K562 (cell line): ENCODE results near the gene SHC1. TPM values are rescaled to one million over a fixed set of nuclear protein-coding genes. Genes with fewer than 3 reads are reported as not detected.

Source experiments
- ATAC-seq: fragments of 200-7000 bp; cut with Tn5 transposase; 3 replicates; pipeline ENCODE4 v1.9.1; 2020; ENCODE audit warnings: moderate library complexity
- BruUV-seq: library from RNA; stranded (reverse); fragments of 400-500 nt; replicated peaks from 2 replicates; lab custom pipeline; 2021; lab: Mats Ljungman, UMichigan
- CTCF ChIA-PET: fragments of 300-600 bp; formaldehyde crosslinking; extraction: SDS; loops from one replicate; lab custom pipeline; 2021; ENCODE audit warnings: low intra/inter-chr PET ratio; lab: Yijun Ruan, JAX
- POLR2A ChIA-PET: fragments of 300-600, 350-650 bp; sonication (Branson Sonifier 250); formaldehyde crosslinking; extraction: SDS; loops from one replicate; lab custom pipeline; 2021; ENCODE audit warnings: antibody characterized with exemption, inconsistent platforms; lab: Yijun Ruan, JAX
- DNase-seq, 4 experiments: peaks; one replicate each; pipeline versions ENCODE4 v3.0.0 to v3.0.0-alpha.2; 2011 to 2018; ENCODE audit warnings: low spot score in 3 of 4, mixed read lengths in 3 of 4; ENCODE audit errors: extremely low read depth in 1 of 4
- FAIRE-seq: peaks from 2 replicates; lab custom pipeline; 2011; peaks lifted over from hg19 to GRCh38; lab: Jason Lieb, UNC
- H2AFZ ChIP-seq: 2 replicates; pipeline ENCODE4 v1.6.0; 2011; ENCODE audit warnings: low read depth, low read length, control low read depth, inconsistent platforms
- H3K27ac ChIP-seq: fragments of 200-600 bp; 3 replicates; pipeline ENCODE4 v1.8.0; 2011; ENCODE audit warnings: low read depth, mild to moderate bottlenecking, control low read depth, inconsistent platforms, low read length, moderate library complexity, mixed read lengths; ENCODE audit errors: extremely low read depth
- H3K27me3 ChIP-seq, 2 experiments: fragments of 300-600 bp in 1 of 2; 2 replicates in 1 of 2; 3 replicates in 1 of 2; pipeline versions ENCODE4 v1.6.0 to v1.8.0; 2011; ENCODE audit warnings: inconsistent platforms in 2 of 2, low read length in 2 of 2, mild to moderate bottlenecking in 1 of 2, mixed read lengths in 1 of 2, moderate library complexity in 1 of 2; ENCODE audit not compliant: control insufficient read depth in 2 of 2, insufficient read depth in 2 of 2
- H3K36me3 ChIP-seq: fragments of 300-600 bp; 3 replicates; pipeline ENCODE4 v1.8.0; 2011; ENCODE audit warnings: mild to moderate bottlenecking, low read length, inconsistent platforms; ENCODE audit not compliant: control insufficient read depth, insufficient read depth
- H3K4me1 ChIP-seq, 2 experiments: fragments of 200-600 bp in 1 of 2; replicated peaks in 1 of 2; 2 replicates in 1 of 2; 3 replicates in 1 of 2; pipeline versions ENCODE4 v1.5.1 to v1.8.0; 2011; ENCODE audit warnings: inconsistent platforms in 2 of 2, low read length in 2 of 2, mild to moderate bottlenecking in 1 of 2, mixed read lengths in 1 of 2, moderate library complexity in 1 of 2; ENCODE audit not compliant: control insufficient read depth in 2 of 2, insufficient read depth in 2 of 2
- H3K4me2 ChIP-seq: 2 replicates; pipeline ENCODE4 v1.6.1; 2011; ENCODE audit warnings: low read length, control low read depth, inconsistent platforms, mixed read lengths; ENCODE audit not compliant: insufficient read depth
- H3K4me3 ChIP-seq: fragments of 200-600 bp; sonication (generic), shearing (Covaris generic); 2 replicates; pipeline ENCODE4 v1.5.1; 2016; ENCODE audit warnings: control low read depth, inconsistent platforms
- H3K79me2 ChIP-seq: fragments of 200-600 bp; 3 replicates; pipeline ENCODE4 v1.8.0; 2011; ENCODE audit warnings: low read length, inconsistent platforms; ENCODE audit not compliant: control insufficient read depth, insufficient read depth
- H3K9ac ChIP-seq, 2 experiments: 2 replicates each; pipeline versions ENCODE4 v1.6.0 to v1.6.1; 2011; ENCODE audit warnings: low read depth in 2 of 2, low read length in 2 of 2, control low read depth in 1 of 2, inconsistent platforms in 1 of 2, mild to moderate bottlenecking in 1 of 2, mixed read lengths in 1 of 2; ENCODE audit not compliant: insufficient read depth in 1 of 2
- H3K9me1 ChIP-seq: one replicate; pipeline ENCODE4 v1.6.0; 2011; ENCODE audit warnings: inconsistent platforms, mild to moderate bottlenecking, low read length, moderate library complexity; ENCODE audit not compliant: control insufficient read depth, insufficient read depth
- H3K9me3 ChIP-seq: replicated peaks from 2 replicates; pipeline ENCODE4 v1.5.1; 2011; ENCODE audit warnings: low read depth, low read length, inconsistent platforms; ENCODE audit not compliant: control insufficient read depth, insufficient read depth
- H4K20me1 ChIP-seq: replicated peaks from 2 replicates; pipeline ENCODE4 v1.6.1; 2011; ENCODE audit warnings: low read length, inconsistent platforms, mixed read lengths; ENCODE audit not compliant: control insufficient read depth, insufficient read depth
- NFIC ChIP-seq: fragments of 450-650 bp; IDR thresholded peaks from 2 replicates; pipeline ENCODE4 v1.6.1; 2017; ENCODE audit warnings: mild to moderate bottlenecking, inconsistent platforms
- SFPQ ChIP-seq: fragments of 200-400 bp; formaldehyde crosslinking; IDR thresholded peaks from 2 replicates; pipeline ENCODE4 v1.6.1; 2017; ENCODE audit warnings: mild to moderate bottlenecking, low read depth, low read length, moderate library complexity
- TEAD4 ChIP-seq, 2 experiments: sonication (generic) in 1 of 2; formaldehyde crosslinking in 1 of 2; IDR thresholded peaks; 2 replicates each; pipeline versions ENCODE4 v1.6.1 to v1.8.0; 2012 to 2022; ENCODE audit warnings: borderline replicate concordance in 1 of 2, inconsistent platforms in 1 of 2, low read length in 1 of 2, mild to moderate bottlenecking in 1 of 2, missing genetic modification reagents in 1 of 2
- ZNF24 ChIP-seq: fragments of 450-650 bp; IDR thresholded peaks from 2 replicates; pipeline ENCODE4 v1.6.1; 2016
- ZNF740 ChIP-seq, 3 experiments: fragments of 200-800 bp in 1 of 3; sonication (Bioruptor generic) in 1 of 3; sonication (generic) in 1 of 3; formaldehyde crosslinking in 1 of 3; IDR thresholded peaks; 2 replicates each; pipeline versions ENCODE4 v1.6.1 to v1.8.0; 2016 to 2022; ENCODE audit warnings: mild to moderate bottlenecking in 2 of 3, missing compliant biosample characterization in 2 of 3, missing genetic modification characterization in 2 of 3, missing genetic modification reagents in 1 of 3
- WGBS: fragments of 100-300 bp; shearing (Covaris generic); methylation state at CpG from one replicate; pipeline ENCODE4 v1.1.6; 2016; ENCODE audit warnings: low coverage, mixed read lengths; ENCODE audit not compliant: insufficient coverage; ENCODE audit errors: missing lambda C conversion rate; 5-methylcytosine and 5-hydroxymethylcytosine counted together
- in situ Hi-C: fragments of 300-500 bp; cut with MboI; formaldehyde crosslinking; loops from 4 replicates; pipeline ENCODE4 v1.15.0; 2018; ENCODE audit warnings: inconsistent platforms, mixed read lengths
- intact Hi-C: fragments of 100-400 bp; cut with micrococcal nuclease; formaldehyde crosslinking; loops from 2 replicates; pipeline ENCODE4 v1.14.2; 2022
- polyA plus RNA-seq, 8 experiments: library from polyadenylated mRNA; depleted of rRNA in 4 of 8; stranded (reverse) in 5 of 8; unstranded in 3 of 8; fragments of >200 nt; fragmentation: Nextera tagmentation in 2 of 8; fragmentation: Illumina TruSeq in 1 of 8; extraction: Ambion mirVana in 2 of 8; extraction: Trizol in 1 of 8; gene quantifications; 2 replicates each; pipeline versions ENCODE4 v1.2.1 to v1.2.3, GENCODE V29; 2011 to 2014; ENCODE audit warnings: inconsistent platforms in 1 of 8, missing spikeins in 1 of 8
- total RNA-seq, 7 experiments: library from RNA; depleted of rRNA in 6 of 7; stranded (reverse); fragments of >200 nt in 6 of 7; fragmentation: Illumina TruSeq in 2 of 7; extraction: Trizol in 2 of 7; gene quantifications; 2 replicates each; pipeline versions ENCODE4 v1.2.1 to v1.2.3, GENCODE V29; 2011 to 2021; ENCODE audit warnings: low replicate concordance in 1 of 7

SHC1 gene
- total and polyA plus RNA-seq, 9 of the 15 experiments (the other 6 are each of a cell fraction or from before 2014, with no cell fraction given) = 4.1 to 113 (median 51.9) TPM

- Histone ChIP-seq H3K9ac (peak overlapping the region; percentile 82 to 97; a peak in 3 of 4 replicates), H3K9me3 (no peaks in the 10 kb centered on the region), H3K4me2 (peak overlapping the region; percentile 96), H3K27ac (peak overlapping the region; percentile 99), H3K9me1 (no peaks in the 10 kb centered on the region), H4K20me1 (no peaks in the 10 kb centered on the region), H3K36me3 (peaks cover 37% of the 10 kb centered on the region), H3K4me3 (peak overlapping the region; percentile 66; the same call in 1 of the 2 replicates), H2AFZ (peak overlapping the region; percentile 22; the same call in 1 of the 2 replicates), H3K79me2 (peaks cover 66% of the 10 kb centered on the region), H3K27me3 (no peaks in the 10 kb centered on the region; a peak in 1 of 5 replicates), H3K4me1 (peaks cover 42 to 51% of the 10 kb centered on the region in 2 experiments)
- BruUV-seq = no TSS peak
- CTCF ChIA-PET = no interaction called here
- FAIRE-seq = no peak
- POLR2A ChIA-PET = interaction anchor here (0.6 to 8.3 kb wide), 8 partner anchors 10 to 86 kb away, joined by 3 to 80 read pairs (median 10); partner anchors contain the start of genes FLAD1, LENEP, PBXIP1 and PYGO2
- 54% methylated on average over 3 of the region's 3 CpGs for WGBS
- in situ Hi-C loops = no loop called here
- intact Hi-C loops = loop anchor here (5.0 kb wide), 1 partner anchor 90 kb away; the partner anchor contains the start of gene EFNA4
- no peak for DNase-seq
- no peak for ATAC-seq
- no peak for TF ChIP-seq ZNF24
- TF ChIP-seq TEAD4 (IDR thresholded peaks at IDR 0.05; ENCODE audit: low read length) = no peak
- no peak for TF ChIP-seq TEAD4 (CRISPR knock-in tag; IDR thresholded peaks at IDR 0.05; ENCODE audit: borderline replicate concordance)
- no peak for TF ChIP-seq ZNF740 (CRISPR knock-in tag; IDR thresholded peaks at IDR 0.05)
- no peak for TF ChIP-seq ZNF740 (tag; IDR thresholded peaks at IDR 0.05)
- 0 out of 2 replicates have a peak, but pooled peaks have one; percentile 32 for TF ChIP-seq NFIC
- no peak for TF ChIP-seq SFPQ
These were observed 1.6 kb upstream of the SHC1 start for GRCh38 chr1:154972213-154972516.
